Measurements from ENCODE around the gene RBM22.

DNA sequence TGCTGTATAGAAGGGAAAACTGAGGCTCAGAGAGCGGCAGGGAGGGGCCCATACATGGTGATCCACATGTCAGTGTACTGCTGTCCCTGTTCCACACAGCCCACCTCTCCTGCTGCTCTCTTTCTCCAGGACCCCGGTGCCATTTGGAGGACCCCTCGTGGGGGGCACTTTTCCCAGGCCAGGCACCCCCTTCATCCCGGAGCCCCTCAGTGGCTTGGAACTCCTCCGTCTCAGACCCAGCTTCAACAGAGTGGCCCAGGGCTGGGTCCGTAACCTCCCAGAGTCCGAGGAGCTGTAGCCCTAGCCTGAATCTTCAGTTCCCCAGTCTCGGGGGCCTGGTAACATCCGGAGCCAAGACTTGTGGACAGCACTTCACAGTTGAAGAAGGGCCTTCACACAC, 24.3 kb downstream of the RBM22 start:
- TF ChIP-seq TAF1 (IDR thresholded peaks at IDR 0.05; ENCODE audit: low read depth) (no peak), EZH2 (IDR thresholded peaks at IDR 0.05; ENCODE audit: borderline replicate concordance, insufficient read depth, low read length, poor library complexity, severe bottlenecking) (no peak), RAD21 (conservative IDR thresholded peaks at IDR 0.05) (no peak)
- TF ChIP-seq, protein P1, sequence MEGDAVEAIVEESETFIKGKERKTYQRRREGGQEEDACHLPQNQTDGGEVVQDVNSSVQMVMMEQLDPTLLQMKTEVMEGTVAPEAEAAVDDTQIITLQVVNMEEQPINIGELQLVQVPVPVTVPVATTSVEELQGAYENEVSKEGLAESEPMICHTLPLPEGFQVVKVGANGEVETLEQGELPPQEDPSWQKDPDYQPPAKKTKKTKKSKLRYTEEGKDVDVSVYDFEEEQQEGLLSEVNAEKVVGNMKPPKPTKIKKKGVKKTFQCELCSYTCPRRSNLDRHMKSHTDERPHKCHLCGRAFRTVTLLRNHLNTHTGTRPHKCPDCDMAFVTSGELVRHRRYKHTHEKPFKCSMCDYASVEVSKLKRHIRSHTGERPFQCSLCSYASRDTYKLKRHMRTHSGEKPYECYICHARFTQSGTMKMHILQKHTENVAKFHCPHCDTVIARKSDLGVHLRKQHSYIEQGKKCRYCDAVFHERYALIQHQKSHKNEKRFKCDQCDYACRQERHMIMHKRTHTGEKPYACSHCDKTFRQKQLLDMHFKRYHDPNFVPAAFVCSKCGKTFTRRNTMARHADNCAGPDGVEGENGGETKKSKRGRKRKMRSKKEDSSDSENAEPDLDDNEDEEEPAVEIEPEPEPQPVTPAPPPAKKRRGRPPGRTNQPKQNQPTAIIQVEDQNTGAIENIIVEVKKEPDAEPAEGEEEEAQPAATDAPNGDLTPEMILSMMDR (IDR thresholded peaks at IDR 0.05; ENCODE audit: poor library complexity, severe bottlenecking) = no peak

Data from neural cell (in vitro differentiated cells).